ENCODE results near the gene AGAP1.

Gene AGAP1

DNA sequence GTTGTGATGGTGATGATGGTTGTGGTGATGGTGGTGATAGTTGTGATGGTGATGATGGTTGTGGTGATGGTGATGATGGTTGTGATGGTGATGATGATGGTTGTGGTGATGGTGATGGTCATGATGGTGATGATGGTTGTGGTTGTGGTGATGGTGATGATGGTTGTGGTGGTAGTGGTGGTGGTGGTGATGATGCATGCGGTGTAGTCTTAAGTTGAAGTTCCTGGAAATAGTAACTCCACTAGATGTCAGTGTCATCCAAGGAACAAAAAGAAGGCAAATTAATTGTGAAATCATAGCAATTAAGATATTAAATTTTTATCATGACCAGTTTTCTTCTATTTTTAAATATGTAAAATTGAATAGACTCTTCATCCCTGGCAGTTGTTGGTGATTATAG lies 309.2 kb downstream of the AGAP1 start:
- Histone ChIP-seq H3K27me3 (replicated peaks) (no peaks in the 10 kb centered on the region), H3K36me3 (replicated peaks) (no peaks in the 10 kb centered on the region), H3K4me3 (ENCODE audit: low read depth, low read length) (no peak overlapping the region), H3K27ac (no peak overlapping the region)
- DNase-seq: peak; percentile 7
- in situ Hi-C loops (cut with HindIII; ENCODE audit: low pct_ligation_motif_present, low sequenced_read_pairs): no loop called here
- TF ChIP-seq, protein P1, sequence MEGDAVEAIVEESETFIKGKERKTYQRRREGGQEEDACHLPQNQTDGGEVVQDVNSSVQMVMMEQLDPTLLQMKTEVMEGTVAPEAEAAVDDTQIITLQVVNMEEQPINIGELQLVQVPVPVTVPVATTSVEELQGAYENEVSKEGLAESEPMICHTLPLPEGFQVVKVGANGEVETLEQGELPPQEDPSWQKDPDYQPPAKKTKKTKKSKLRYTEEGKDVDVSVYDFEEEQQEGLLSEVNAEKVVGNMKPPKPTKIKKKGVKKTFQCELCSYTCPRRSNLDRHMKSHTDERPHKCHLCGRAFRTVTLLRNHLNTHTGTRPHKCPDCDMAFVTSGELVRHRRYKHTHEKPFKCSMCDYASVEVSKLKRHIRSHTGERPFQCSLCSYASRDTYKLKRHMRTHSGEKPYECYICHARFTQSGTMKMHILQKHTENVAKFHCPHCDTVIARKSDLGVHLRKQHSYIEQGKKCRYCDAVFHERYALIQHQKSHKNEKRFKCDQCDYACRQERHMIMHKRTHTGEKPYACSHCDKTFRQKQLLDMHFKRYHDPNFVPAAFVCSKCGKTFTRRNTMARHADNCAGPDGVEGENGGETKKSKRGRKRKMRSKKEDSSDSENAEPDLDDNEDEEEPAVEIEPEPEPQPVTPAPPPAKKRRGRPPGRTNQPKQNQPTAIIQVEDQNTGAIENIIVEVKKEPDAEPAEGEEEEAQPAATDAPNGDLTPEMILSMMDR (IDR thresholded peaks at IDR 0.05; ENCODE audit: low read depth, low read length, missing control alignments): peak; percentile 23

- Histone ChIP-seq H3K27ac (no peak overlapping the region), H3K27me3 (replicated peaks) (no peaks in the 10 kb centered on the region), H3K36me3 (replicated peaks) (no peaks in the 10 kb centered on the region), H3K4me3 (ENCODE audit: low read depth, low read length) (no peak overlapping the region)
- in situ Hi-C loops (cut with HindIII; ENCODE audit: low pct_ligation_motif_present, low sequenced_read_pairs): no loop called here
- TF ChIP-seq, protein P1 (IDR thresholded peaks at IDR 0.05; ENCODE audit: low read depth, low read length, missing control alignments): no peak
- DNase-seq: no peak
Measured at GRCh38 chr2:235804676-235805075, 310.8 kb downstream of the AGAP1 start.

DNA sequence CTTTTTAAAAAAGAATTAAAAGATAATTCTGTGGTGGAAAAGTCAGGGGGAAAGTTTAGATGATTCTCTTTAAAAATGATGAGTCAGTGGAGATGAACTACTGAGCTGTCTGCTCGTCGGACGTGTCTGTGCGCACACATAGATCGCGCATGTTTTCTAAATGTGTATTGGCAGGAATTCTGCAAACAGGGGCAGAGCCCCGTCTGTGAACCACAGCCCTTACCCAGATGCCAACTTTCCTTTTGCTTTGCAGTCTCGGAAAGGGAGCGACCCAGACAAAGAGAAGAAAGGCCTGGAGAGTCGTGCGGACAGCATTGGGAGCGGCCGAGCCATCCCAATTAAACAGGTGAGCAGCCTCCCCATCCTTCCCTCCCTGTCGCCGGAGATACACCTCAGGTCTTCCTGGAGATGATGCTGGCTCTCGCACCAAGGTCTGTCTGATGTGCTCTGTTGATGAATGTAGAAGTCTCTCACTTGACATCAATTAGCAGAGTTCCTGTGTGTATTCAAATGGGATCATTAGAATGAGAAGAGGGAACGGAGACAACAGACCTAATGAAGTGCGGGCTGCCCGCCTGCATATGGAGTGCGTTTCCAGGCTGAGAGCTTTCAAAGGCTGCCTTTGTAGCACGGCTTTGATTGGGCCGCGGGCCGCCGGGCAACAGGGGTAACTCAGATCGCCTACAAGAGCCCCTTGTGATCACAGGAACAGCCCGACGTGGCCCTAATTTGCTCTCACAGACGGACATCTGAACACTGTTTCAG lies 313.3 kb downstream of the AGAP1 start:
- no peaks in the 10 kb centered on the region for H3K36me3 ChIP-seq (replicated peaks)
- H3K27me3 ChIP-seq (replicated peaks): no peaks in the 10 kb centered on the region
- no peak overlapping the region for H3K27ac ChIP-seq
- TF ChIP-seq, protein P1 (IDR thresholded peaks at IDR 0.05; ENCODE audit: low read depth, low read length, missing control alignments): no peak
- DNase-seq: no peak
- H3K4me3 ChIP-seq (ENCODE audit: low read depth, low read length): no peak overlapping the region
- in situ Hi-C loops (cut with HindIII; ENCODE audit: low pct_ligation_motif_present, low sequenced_read_pairs): no loop called here

- TF ChIP-seq, protein P1 (IDR thresholded peaks at IDR 0.05; ENCODE audit: low read depth, low read length, missing control alignments): no peak
- H3K27me3 ChIP-seq (replicated peaks): no peaks in the 10 kb centered on the region
- no peak for DNase-seq
- in situ Hi-C loops (cut with HindIII; ENCODE audit: low pct_ligation_motif_present, low sequenced_read_pairs): no loop called here
- no peak overlapping the region for H3K4me3 ChIP-seq (ENCODE audit: low read depth, low read length)
- H3K27ac ChIP-seq: no peak overlapping the region
- H3K36me3 ChIP-seq (replicated peaks): no peaks in the 10 kb centered on the region
Measured at GRCh38 chr2:235808366-235808765, 314.5 kb downstream of the AGAP1 start.

GRCh38 chr2:235810252-235810651 lies 316.4 kb downstream of the AGAP1 start:
- Histone ChIP-seq H3K4me3 (ENCODE audit: low read depth, low read length) (no peak overlapping the region), H3K27me3 (replicated peaks) (no peaks in the 10 kb centered on the region), H3K27ac (no peak overlapping the region), H3K36me3 (replicated peaks) (no peaks in the 10 kb centered on the region)
- in situ Hi-C loops (cut with HindIII; ENCODE audit: low pct_ligation_motif_present, low sequenced_read_pairs): no loop called here
- TF ChIP-seq, protein P1 (IDR thresholded peaks at IDR 0.05; ENCODE audit: low read depth, low read length, missing control alignments): no peak
- no peak for DNase-seq

- H3K27ac ChIP-seq: no peak overlapping the region
- no peak for DNase-seq
- no peaks in the 10 kb centered on the region for H3K36me3 ChIP-seq (replicated peaks)
- H3K27me3 ChIP-seq (replicated peaks): no peaks in the 10 kb centered on the region
- TF ChIP-seq, protein P1 (IDR thresholded peaks at IDR 0.05; ENCODE audit: low read depth, low read length, missing control alignments): no peak
- in situ Hi-C loops (cut with HindIII; ENCODE audit: low pct_ligation_motif_present, low sequenced_read_pairs): no loop called here
- no peak overlapping the region for H3K4me3 ChIP-seq (ENCODE audit: low read depth, low read length)
Measured at GRCh38 chr2:235810846-235811245, 317.0 kb downstream of the AGAP1 start.

Measured in brain microvascular endothelial cell (primary cell).